AG08395 (cell line): ENCODE results near the gene UBE2I.
"Not testable (repeated sequence)": the region's sequence is repeated elsewhere in the genome, so short reads cannot be mapped to it uniquely, and the experiment has no call there.

Experiments
- DNase-seq: peaks from one replicate; pipeline ENCODE4 v3.0.0; 2012; ENCODE audit warnings: mixed read lengths, low spot score

UBE2I gene

GRCh38 chr16:1277617-1278282 is 31.7 kb upstream of the UBE2I start:
- DNase-seq: no peak

- DNase-seq: no peak
These were observed 31.0 kb upstream of the UBE2I start for GRCh38 chr16:1278477-1278876.

GRCh38 chr16:1279081-1279944 is 30.1 kb upstream of the UBE2I start:
- DNase-seq: no peak

GRCh38 chr16:1279945-1280589 is 29.4 kb upstream of the UBE2I start:
- DNase-seq: no peak

- no peak for DNase-seq
These were observed 28.7 kb upstream of the UBE2I start for GRCh38 chr16:1280783-1281182.

GRCh38 chr16:1281517-1281916 is 27.9 kb upstream of the UBE2I start:
- DNase-seq: no peak

GRCh38 chr16:1282324-1282973 is 27.0 kb upstream of the UBE2I start:
- no peak for DNase-seq

GRCh38 chr16:1283296-1283695 is 26.1 kb upstream of the UBE2I start:
- DNase-seq: no peak

- DNase-seq: no peak
These were observed 25.3 kb upstream of the UBE2I start for GRCh38 chr16:1283996-1284616.

GRCh38 chr16:1285669-1286512 is 23.5 kb upstream of the UBE2I start:
- no peak for DNase-seq

- no peak for DNase-seq
These were observed 22.8 kb upstream of the UBE2I start for GRCh38 chr16:1286513-1287094.

GRCh38 chr16:1287982-1288670 is 21.3 kb upstream of the UBE2I start:
- peak; percentile 65 for DNase-seq

- DNase-seq: no peak
These were observed 20.5 kb upstream of the UBE2I start for GRCh38 chr16:1288813-1289476.

- DNase-seq: no peak
These were observed 20.0 kb upstream of the UBE2I start for GRCh38 chr16:1289477-1289866.

GRCh38 chr16:1290063-1290501 is 19.4 kb upstream of the UBE2I start:
- no peak for DNase-seq

- DNase-seq: no peak
These were observed 18.4 kb upstream of the UBE2I start for GRCh38 chr16:1290860-1291575.

- DNase-seq: no peak
These were observed 17.9 kb upstream of the UBE2I start for GRCh38 chr16:1291576-1291974.

GRCh38 chr16:1292208-1292607 is 17.2 kb upstream of the UBE2I start:
- DNase-seq: not testable (repeated sequence)

- DNase-seq: not testable (repeated sequence)
These were observed 16.6 kb upstream of the UBE2I start for GRCh38 chr16:1292808-1293207.
